Stimulated activated CD4-positive, alpha-beta T cell treated with anti-CD3 and anti-CD28 coated beads, Interleukin-4, amount 100 ng/mL, for 24 hours (primary cell): ENCODE data around the gene GIPC3.
"Not testable (repeated sequence)": the region's sequence is repeated elsewhere in the genome, so short reads cannot be mapped to it uniquely, and the experiment has no call there.

Experiments
- DNase-seq: peaks from one replicate; pipeline ENCODE4 v3.0.0-alpha.2; 2020

Gene GIPC3

GRCh38 chr19:3551792-3552095 lies 33.5 kb upstream of the GIPC3 start:
- no peak for DNase-seq

- peak; percentile 39 for DNase-seq
Observed at GRCh38 chr19:3554254-3555083, 30.8 kb upstream of the GIPC3 start.

GRCh38 chr19:3555653-3556422 lies 29.4 kb upstream of the GIPC3 start:
- no peak for DNase-seq

- DNase-seq, result no peak
Observed at GRCh38 chr19:3556423-3556977, 28.8 kb upstream of the GIPC3 start.

GRCh38 chr19:3556978-3557460 lies 28.3 kb upstream of the GIPC3 start:
- DNase-seq, result peak; percentile 74

- peak; percentile 96 for DNase-seq
Observed at GRCh38 chr19:3557461-3558248, 27.6 kb upstream of the GIPC3 start, which contains the start of gene MFSD12. Gene MFSD12, minus strand, starts transcription at chr19:3557586. Its CDS starts 183 bp downstream, at chr19:3557403.

- DNase-seq, result no peak
Observed at GRCh38 chr19:3563709-3564524, 21.4 kb upstream of the GIPC3 start.

- DNase-seq, result no peak
Observed at GRCh38 chr19:3565139-3565538, 20.1 kb upstream of the GIPC3 start.

GRCh38 chr19:3570042-3570441 lies 15.2 kb upstream of the GIPC3 start:
- DNase-seq, result not testable (repeated sequence)

GRCh38 chr19:3570606-3571011 lies 14.7 kb upstream of the GIPC3 start:
- no peak for DNase-seq

GRCh38 chr19:3572132-3572854 lies 13.0 kb upstream of the GIPC3 start:
- DNase-seq, result peak; percentile 100

GRCh38 chr19:3572855-3573161 lies 12.5 kb upstream of the GIPC3 start, which contains the start of gene HMG20B:
Gene HMG20B, plus strand, starts transcription at chr19:3572944. Its CDS starts 366 bp downstream, at chr19:3573310.
- DNase-seq, result no peak

- peak; percentile 24 for DNase-seq
Observed at GRCh38 chr19:3573162-3573857, 12.0 kb upstream of the GIPC3 start.

- DNase-seq, result peak; percentile 82
Observed at GRCh38 chr19:3573858-3574637, 11.2 kb upstream of the GIPC3 start.

GRCh38 chr19:3575260-3575741 lies 10.0 kb upstream of the GIPC3 start:
- peak; percentile 14 for DNase-seq

- no peak for DNase-seq
Observed at GRCh38 chr19:3575949-3576673, 9.2 kb upstream of the GIPC3 start.

- DNase-seq, result no peak
Observed at GRCh38 chr19:3576696-3577443, 8.4 kb upstream of the GIPC3 start.

- DNase-seq, result no peak
Observed at GRCh38 chr19:3577723-3578344, 7.4 kb upstream of the GIPC3 start.
